Thymus (tissue), 11 donors: ENCODE data around the gene SHROOM3. TPM values are rescaled to one million over a fixed set of nuclear protein-coding genes. Genes with fewer than 3 reads are reported as not detected.

ENCODE experiments used
- DNase-seq, 9 donors: peaks; one replicate each; pipeline ENCODE4 v3.0.0-alpha.2; 2013; ENCODE audit warnings: low spot score in 9 of 9, low read depth in 6 of 9, missing footprints in 1 of 9
- H3K27ac ChIP-seq, 2 donors: one replicate each; pipeline ENCODE4 v1.5.1; 2013; ENCODE audit warnings: control low read depth in 1 of 2, low read depth in 1 of 2, low read length in 1 of 2, mild to moderate bottlenecking in 1 of 2, moderate library complexity in 1 of 2
- H3K27me3 ChIP-seq, 2 donors: one replicate each; pipeline ENCODE4 v1.5.1; 2013; ENCODE audit warnings: low read length in 1 of 2; ENCODE audit not compliant: control insufficient read depth in 2 of 2, insufficient read depth in 1 of 2
- H3K36me3 ChIP-seq, 2 donors: one replicate each; pipeline ENCODE4 v1.5.1; 2013; ENCODE audit warnings: low read length in 1 of 2, mild to moderate bottlenecking in 1 of 2, moderate library complexity in 1 of 2; ENCODE audit not compliant: control insufficient read depth in 2 of 2, insufficient read depth in 2 of 2
- H3K4me1 ChIP-seq, 2 donors: one replicate each; pipeline ENCODE4 v1.5.1; 2013; ENCODE audit warnings: low read length in 2 of 2; ENCODE audit not compliant: control insufficient read depth in 2 of 2, insufficient read depth in 2 of 2
- H3K4me3 ChIP-seq, 2 donors: one replicate each; pipeline ENCODE4 v1.5.1; 2013; ENCODE audit warnings: low read length in 2 of 2, control low read depth in 1 of 2, mild to moderate bottlenecking in 1 of 2
- H3K9me3 ChIP-seq, 2 donors: one replicate each; pipeline ENCODE4 v1.5.1; 2013; ENCODE audit warnings: low read length in 1 of 2, mild to moderate bottlenecking in 1 of 2; ENCODE audit not compliant: control insufficient read depth in 2 of 2, insufficient read depth in 1 of 2
- WGBS: extraction: QIAGEN DNeasy Blood & Tissue Kit; methylation state at CpG from one replicate; pipeline ENCODE4 v1.1.7; 2013; 5-methylcytosine and 5-hydroxymethylcytosine counted together
- polyA plus RNA-seq: library from polyadenylated mRNA; stranded (reverse); fragments of 200-250 nt; gene quantifications from one replicate; pipeline ENCODE4 v1.2.3, GENCODE V29; 2013
- total RNA-seq: library from RNA; stranded (reverse); fragments of 120-200 nt; gene quantifications from one replicate; pipeline ENCODE4 v1.2.4, GENCODE V29; 2013
- donor health status: healthy.

SHROOM3 gene
- total and polyA plus RNA-seq, 2 donors = 1.2 to 1.7 TPM

DNA sequence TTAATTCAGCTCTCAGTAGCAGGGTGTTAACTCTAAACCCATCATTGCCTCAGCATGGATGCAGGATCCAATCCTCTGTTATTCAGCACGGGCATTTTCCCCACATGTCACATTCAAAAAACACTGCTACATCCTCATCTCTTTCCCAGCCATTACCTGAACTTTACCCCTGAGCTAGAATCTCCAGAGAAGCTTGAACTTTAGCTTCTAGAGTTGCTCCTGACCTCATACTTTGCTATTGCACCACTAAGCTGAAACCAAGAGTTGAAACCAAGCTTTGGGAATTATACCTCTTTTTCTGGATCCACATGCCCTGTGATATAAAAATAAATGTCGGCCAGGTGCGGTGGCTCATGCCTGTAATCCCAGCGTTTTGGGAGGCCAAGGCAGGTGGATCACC is 90.7 kb downstream of the SHROOM3 start:
- Histone ChIP-seq H3K4me3 (no peak overlapping the region), H3K27ac (no peak overlapping the region), H3K9me3 (no peaks in the 10 kb centered on the region), H3K27me3 (no peaks in the 10 kb centered on the region), H3K4me1 (no peaks in the 10 kb centered on the region), H3K36me3 (no peaks in the 10 kb centered on the region)
- WGBS = 96% methylated on average over 4 of the region's 4 CpGs
- DNase-seq = no peak

DNA sequence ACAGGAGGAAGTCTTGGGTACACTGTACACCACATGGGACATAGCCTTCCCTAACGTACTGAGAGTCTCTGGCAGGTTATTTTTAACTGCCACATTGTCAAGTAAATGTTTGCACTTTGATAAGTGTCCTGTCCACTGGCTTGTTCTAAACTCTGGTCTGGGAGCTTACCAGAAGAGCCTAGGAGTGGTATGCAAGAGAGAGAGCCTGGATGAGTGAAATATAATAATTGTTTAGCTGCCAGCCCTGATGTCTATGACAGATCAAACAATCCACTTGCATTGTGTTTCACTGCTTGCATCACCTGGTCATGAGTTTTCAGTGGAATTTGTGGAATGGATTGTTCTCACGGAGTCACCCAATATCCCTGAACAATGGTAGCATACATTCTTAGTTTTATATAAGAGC is 91.6 kb downstream of the SHROOM3 start:
- no peaks in the 10 kb centered on the region for H3K27me3 ChIP-seq
- no peaks in the 10 kb centered on the region for H3K4me1 ChIP-seq
- H3K36me3 ChIP-seq = no peaks in the 10 kb centered on the region
- H3K9me3 ChIP-seq = no peaks in the 10 kb centered on the region
- H3K27ac ChIP-seq = no peak overlapping the region
- 56% methylated on average over 2 of the region's 2 CpGs for WGBS
- no peak overlapping the region for H3K4me3 ChIP-seq
- DNase-seq = no peak

DNA sequence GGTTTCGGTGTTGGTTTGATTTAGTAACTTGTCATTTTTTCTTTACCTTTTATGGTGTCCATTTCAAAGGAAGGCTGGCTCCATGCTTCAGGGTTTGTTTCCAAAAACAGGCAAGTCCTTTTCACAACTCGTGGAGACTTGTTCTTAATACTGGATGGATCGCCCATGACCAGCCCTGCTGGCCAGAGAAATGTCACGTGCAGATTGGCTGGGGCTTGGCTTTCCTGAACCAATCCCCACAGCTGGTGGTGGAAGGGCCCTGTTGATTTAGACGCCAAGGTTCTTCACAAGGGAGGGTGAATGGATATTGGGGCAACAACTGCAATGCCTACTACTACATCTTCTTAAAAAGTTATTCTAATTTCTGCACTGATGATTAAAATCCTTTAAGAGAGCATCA is 92.6 kb downstream of the SHROOM3 start:
- Histone ChIP-seq H3K36me3 (no peaks in the 10 kb centered on the region), H3K4me3 (no peak overlapping the region), H3K9me3 (no peaks in the 10 kb centered on the region), H3K27ac (no peak overlapping the region), H3K4me1 (no peaks in the 10 kb centered on the region), H3K27me3 (no peaks in the 10 kb centered on the region)
- DNase-seq = no peak
- 90% methylated on average over 5 of the region's 5 CpGs for WGBS

DNA sequence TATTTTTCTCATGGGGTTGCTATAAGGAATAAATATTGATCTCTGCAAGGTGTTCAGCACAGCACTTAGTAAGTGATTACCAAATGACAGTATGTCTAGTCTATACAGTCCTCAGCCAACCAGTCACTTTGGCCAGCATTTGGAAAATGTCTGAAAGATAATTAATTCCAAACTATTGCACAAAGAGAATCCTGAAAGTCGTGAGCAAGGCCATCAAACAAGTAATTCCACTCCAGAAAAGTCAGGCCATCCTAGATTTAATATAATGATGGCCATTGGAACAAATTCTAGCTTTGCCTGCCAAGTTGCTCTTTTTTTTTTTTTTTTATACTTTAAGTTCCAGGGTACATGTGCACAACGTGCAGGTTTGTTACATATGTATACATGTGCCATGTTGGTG is 96.6 kb downstream of the SHROOM3 start:
- no peak overlapping the region for H3K27ac ChIP-seq
- DNase-seq = no peak
- H3K4me3 ChIP-seq = no peak overlapping the region
- no peaks in the 10 kb centered on the region for H3K4me1 ChIP-seq
- no peaks in the 10 kb centered on the region for H3K9me3 ChIP-seq
- H3K27me3 ChIP-seq = no peaks in the 10 kb centered on the region
- no peaks in the 10 kb centered on the region for H3K36me3 ChIP-seq
- WGBS = 82% methylated on average over 2 of the region's 2 CpGs

DNA sequence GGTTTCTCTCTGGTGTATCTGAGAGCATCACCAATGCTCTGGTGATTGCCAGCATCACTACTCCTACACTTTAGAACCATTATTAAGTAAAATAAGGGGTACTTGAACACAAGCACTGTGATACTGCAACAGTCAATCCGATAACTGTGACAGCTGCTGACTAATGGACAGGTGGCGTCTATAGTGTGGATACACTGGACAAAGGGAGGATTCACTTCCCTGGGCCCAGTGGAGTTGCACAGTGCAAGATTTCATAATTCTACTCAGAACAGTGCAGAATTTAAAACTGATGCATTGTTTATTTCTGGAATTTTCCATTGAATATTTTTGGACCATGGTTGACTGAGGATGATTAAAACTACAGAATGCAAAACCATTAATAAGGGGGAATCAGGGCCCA is 97.8 kb downstream of the SHROOM3 start:
- no peaks in the 10 kb centered on the region for H3K4me1 ChIP-seq
- no peaks in the 10 kb centered on the region for H3K9me3 ChIP-seq
- no peak overlapping the region for H3K4me3 ChIP-seq
- WGBS = 66% methylated on average over 2 of the region's 2 CpGs
- DNase-seq = no peak
- no peaks in the 10 kb centered on the region for H3K27me3 ChIP-seq
- H3K36me3 ChIP-seq = no peaks in the 10 kb centered on the region
- H3K27ac ChIP-seq = no peak overlapping the region

DNA sequence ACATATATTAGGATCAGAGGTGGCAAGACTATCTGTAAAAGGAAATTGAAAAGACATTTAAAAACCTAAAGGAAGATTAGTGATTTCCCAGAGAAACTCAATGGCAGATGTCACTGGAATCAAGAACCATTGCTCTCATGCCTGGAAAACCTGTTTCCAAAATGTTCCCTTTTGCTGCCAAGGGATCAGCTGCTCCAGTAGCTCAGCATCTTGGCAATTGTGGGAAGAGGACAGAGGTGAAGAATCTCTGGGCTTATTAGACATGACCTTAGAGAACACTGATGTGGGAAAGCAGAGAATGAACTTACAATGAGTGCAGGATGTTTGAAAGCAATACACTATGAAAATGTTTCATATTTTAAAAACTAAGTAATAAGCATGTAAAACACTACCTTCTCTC is 98.3 kb downstream of the SHROOM3 start:
- H3K4me3 ChIP-seq = no peak overlapping the region
- H3K9me3 ChIP-seq = no peaks in the 10 kb centered on the region
- no peaks in the 10 kb centered on the region for H3K36me3 ChIP-seq
- no peak for DNase-seq
- H3K27ac ChIP-seq = no peak overlapping the region
- H3K4me1 ChIP-seq = no peaks in the 10 kb centered on the region
- H3K27me3 ChIP-seq = no peaks in the 10 kb centered on the region

DNA sequence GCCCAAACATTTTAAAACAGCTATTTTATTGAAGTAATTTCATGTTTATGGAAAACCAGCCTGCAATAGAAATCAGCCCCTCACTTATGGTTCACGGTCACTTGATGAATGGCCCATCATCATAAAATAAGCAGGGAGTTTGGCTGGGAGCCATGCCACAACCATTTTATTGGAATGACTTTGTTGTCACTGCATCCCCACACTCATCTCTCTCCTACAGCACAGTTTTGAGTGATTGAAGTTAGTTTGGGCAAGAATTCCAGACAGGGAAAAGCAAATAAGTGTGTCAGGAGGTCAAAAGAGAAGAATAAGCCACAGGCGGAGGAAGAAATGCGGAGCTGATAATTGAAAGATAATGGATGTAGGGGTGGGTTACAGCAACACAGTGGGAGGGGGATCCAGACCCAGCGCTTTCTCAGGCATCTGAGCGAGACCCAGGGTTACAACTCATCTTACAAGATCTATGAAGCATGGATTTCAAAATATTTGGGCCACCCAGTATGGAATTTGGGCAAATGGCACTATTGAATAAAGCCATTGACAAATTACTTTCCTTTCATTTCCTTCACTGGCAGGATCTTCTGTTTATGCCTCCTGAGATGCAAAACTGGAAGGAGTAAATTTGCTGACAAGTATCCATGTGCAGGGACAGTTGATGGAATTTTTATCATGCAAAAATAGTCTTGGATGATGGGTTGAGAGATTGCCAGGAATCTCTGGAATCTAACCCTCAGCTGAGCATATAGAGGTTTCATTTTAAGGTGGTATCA is 100.8 kb downstream of the SHROOM3 start:
- no peak overlapping the region for H3K4me3 ChIP-seq
- WGBS = 95% methylated on average over 5 of the region's 5 CpGs
- H3K9me3 ChIP-seq = no peaks in the 10 kb centered on the region
- no peak for DNase-seq
- no peak overlapping the region for H3K27ac ChIP-seq
- no peaks in the 10 kb centered on the region for H3K4me1 ChIP-seq
- H3K36me3 ChIP-seq = no peaks in the 10 kb centered on the region
- no peaks in the 10 kb centered on the region for H3K27me3 ChIP-seq

DNA sequence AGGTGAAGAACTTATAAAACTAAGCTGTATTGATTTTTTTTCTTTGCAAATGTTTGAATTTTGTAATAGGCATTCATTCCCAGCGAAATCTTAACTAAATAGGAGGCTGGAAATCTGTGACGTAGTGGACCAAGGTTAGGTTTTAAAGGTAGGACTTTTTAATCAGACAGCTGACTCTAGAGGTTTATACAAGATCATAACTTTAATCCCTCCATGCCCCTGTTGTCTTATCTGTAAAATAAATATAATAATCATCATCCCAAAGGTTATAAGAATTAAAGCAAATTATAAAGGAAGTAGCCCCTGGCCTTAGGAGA is 101.3 kb downstream of the SHROOM3 start:
- no peaks in the 10 kb centered on the region for H3K9me3 ChIP-seq
- 92% methylated on average over 2 of the region's 2 CpGs for WGBS

DNA sequence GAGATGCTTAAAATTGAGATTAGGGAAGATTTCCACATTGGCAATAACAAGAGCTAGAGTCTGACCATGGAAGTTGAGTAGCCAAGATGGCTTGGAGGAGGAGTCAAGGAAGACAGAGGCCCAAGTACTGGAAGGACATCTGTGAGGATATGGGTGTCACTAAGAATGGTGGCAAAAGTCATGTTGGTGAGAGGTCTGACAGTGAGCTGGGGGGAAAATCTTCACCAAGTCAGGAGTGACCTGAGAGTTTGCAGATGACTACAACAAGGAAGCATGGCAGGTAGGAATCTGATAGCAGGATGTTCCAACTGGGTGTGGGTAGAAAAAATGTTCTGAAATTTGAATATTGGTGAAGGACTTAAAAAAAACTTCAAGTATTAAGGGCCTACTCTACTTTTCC is 103.3 kb downstream of the SHROOM3 start:
- DNase-seq = no peak
- H3K4me3 ChIP-seq = no peak overlapping the region

More for the DNA sequence above, 101.3 kb downstream of the SHROOM3 start:
- H3K4me1 ChIP-seq = no peaks in the 10 kb centered on the region
- H3K27me3 ChIP-seq = no peaks in the 10 kb centered on the region
- H3K36me3 ChIP-seq = no peaks in the 10 kb centered on the region
- H3K27ac ChIP-seq = no peak overlapping the region
- no peak overlapping the region for H3K4me3 ChIP-seq
- no peak for DNase-seq

DNA sequence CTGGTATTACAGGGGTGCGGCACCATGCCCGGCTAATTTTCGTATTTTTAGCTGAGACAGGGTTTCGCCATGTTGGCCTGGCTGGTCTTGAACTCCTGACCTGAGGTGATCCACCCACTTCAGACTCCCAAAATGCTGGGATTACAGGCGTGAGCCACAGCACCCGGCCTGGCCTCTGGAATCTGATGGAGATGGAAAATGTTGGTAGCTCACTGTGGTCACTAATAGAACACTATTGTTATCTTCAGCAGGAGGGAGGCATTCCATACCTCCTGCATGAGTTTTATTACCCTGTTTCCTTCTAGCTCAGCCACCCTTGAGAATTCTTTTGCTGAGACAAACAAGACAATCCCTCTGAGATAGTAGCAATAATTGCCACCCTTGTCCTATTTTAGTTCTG is 105.0 kb downstream of the SHROOM3 start:
- Histone ChIP-seq H3K9me3 (no peaks in the 10 kb centered on the region), H3K36me3 (no peaks in the 10 kb centered on the region), H3K27ac (no peak overlapping the region), H3K4me1 (no peaks in the 10 kb centered on the region), H3K27me3 (no peaks in the 10 kb centered on the region), H3K4me3 (no peak overlapping the region)
- 96% methylated on average over 6 of the region's 6 CpGs for WGBS
- DNase-seq = no peak

More for the DNA sequence above, 103.3 kb downstream of the SHROOM3 start:
- Histone ChIP-seq H3K27ac (no peak overlapping the region), H3K36me3 (no peaks in the 10 kb centered on the region), H3K27me3 (no peaks in the 10 kb centered on the region), H3K4me1 (no peaks in the 10 kb centered on the region), H3K9me3 (no peaks in the 10 kb centered on the region)
